K562 (cell line): ENCODE results near the gene ATXN7. TPM values are rescaled to one million over a fixed set of nuclear protein-coding genes. Genes with fewer than 3 reads are reported as not detected.

ENCODE experiments used
- ATAC-seq: fragments of 200-7000 bp; cut with Tn5 transposase; 3 replicates; pipeline ENCODE4 v1.9.1; 2020; ENCODE audit warnings: moderate library complexity
- BruUV-seq: library from RNA; stranded (reverse); fragments of 400-500 nt; replicated peaks from 2 replicates; lab custom pipeline; 2021; lab: Mats Ljungman, UMichigan
- CTCF ChIA-PET: fragments of 300-600 bp; formaldehyde crosslinking; extraction: SDS; loops from one replicate; lab custom pipeline; 2021; ENCODE audit warnings: low intra/inter-chr PET ratio; lab: Yijun Ruan, JAX
- POLR2A ChIA-PET: fragments of 300-600, 350-650 bp; sonication (Branson Sonifier 250); formaldehyde crosslinking; extraction: SDS; loops from one replicate; lab custom pipeline; 2021; ENCODE audit warnings: antibody characterized with exemption, inconsistent platforms; lab: Yijun Ruan, JAX
- DNase-seq, 4 experiments: peaks; one replicate each; pipeline versions ENCODE4 v3.0.0 to v3.0.0-alpha.2; 2011 to 2018; ENCODE audit warnings: low spot score in 3 of 4, mixed read lengths in 3 of 4; ENCODE audit errors: extremely low read depth in 1 of 4
- FAIRE-seq: peaks from 2 replicates; lab custom pipeline; 2011; peaks lifted over from hg19 to GRCh38; lab: Jason Lieb, UNC
- H2AFZ ChIP-seq: 2 replicates; pipeline ENCODE4 v1.6.0; 2011; ENCODE audit warnings: low read depth, low read length, control low read depth, inconsistent platforms
- H3K27ac ChIP-seq: fragments of 200-600 bp; 3 replicates; pipeline ENCODE4 v1.8.0; 2011; ENCODE audit warnings: low read depth, mild to moderate bottlenecking, control low read depth, inconsistent platforms, low read length, moderate library complexity, mixed read lengths; ENCODE audit errors: extremely low read depth
- H3K27me3 ChIP-seq, 2 experiments: fragments of 300-600 bp in 1 of 2; 2 replicates in 1 of 2; 3 replicates in 1 of 2; pipeline versions ENCODE4 v1.6.0 to v1.8.0; 2011; ENCODE audit warnings: inconsistent platforms in 2 of 2, low read length in 2 of 2, mild to moderate bottlenecking in 1 of 2, mixed read lengths in 1 of 2, moderate library complexity in 1 of 2; ENCODE audit not compliant: control insufficient read depth in 2 of 2, insufficient read depth in 2 of 2
- H3K36me3 ChIP-seq: fragments of 300-600 bp; 3 replicates; pipeline ENCODE4 v1.8.0; 2011; ENCODE audit warnings: mild to moderate bottlenecking, low read length, inconsistent platforms; ENCODE audit not compliant: control insufficient read depth, insufficient read depth
- H3K4me1 ChIP-seq, 2 experiments: fragments of 200-600 bp in 1 of 2; replicated peaks in 1 of 2; 2 replicates in 1 of 2; 3 replicates in 1 of 2; pipeline versions ENCODE4 v1.5.1 to v1.8.0; 2011; ENCODE audit warnings: inconsistent platforms in 2 of 2, low read length in 2 of 2, mild to moderate bottlenecking in 1 of 2, mixed read lengths in 1 of 2, moderate library complexity in 1 of 2; ENCODE audit not compliant: control insufficient read depth in 2 of 2, insufficient read depth in 2 of 2
- H3K4me2 ChIP-seq: 2 replicates; pipeline ENCODE4 v1.6.1; 2011; ENCODE audit warnings: low read length, control low read depth, inconsistent platforms, mixed read lengths; ENCODE audit not compliant: insufficient read depth
- H3K4me3 ChIP-seq: fragments of 200-600 bp; sonication (generic), shearing (Covaris generic); 2 replicates; pipeline ENCODE4 v1.5.1; 2016; ENCODE audit warnings: control low read depth, inconsistent platforms
- H3K79me2 ChIP-seq: fragments of 200-600 bp; 3 replicates; pipeline ENCODE4 v1.8.0; 2011; ENCODE audit warnings: low read length, inconsistent platforms; ENCODE audit not compliant: control insufficient read depth, insufficient read depth
- H3K9ac ChIP-seq, 2 experiments: 2 replicates each; pipeline versions ENCODE4 v1.6.0 to v1.6.1; 2011; ENCODE audit warnings: low read depth in 2 of 2, low read length in 2 of 2, control low read depth in 1 of 2, inconsistent platforms in 1 of 2, mild to moderate bottlenecking in 1 of 2, mixed read lengths in 1 of 2; ENCODE audit not compliant: insufficient read depth in 1 of 2
- H3K9me1 ChIP-seq: one replicate; pipeline ENCODE4 v1.6.0; 2011; ENCODE audit warnings: inconsistent platforms, mild to moderate bottlenecking, low read length, moderate library complexity; ENCODE audit not compliant: control insufficient read depth, insufficient read depth
- H3K9me3 ChIP-seq: replicated peaks from 2 replicates; pipeline ENCODE4 v1.5.1; 2011; ENCODE audit warnings: low read depth, low read length, inconsistent platforms; ENCODE audit not compliant: control insufficient read depth, insufficient read depth
- H4K20me1 ChIP-seq: replicated peaks from 2 replicates; pipeline ENCODE4 v1.6.1; 2011; ENCODE audit warnings: low read length, inconsistent platforms, mixed read lengths; ENCODE audit not compliant: control insufficient read depth, insufficient read depth
- ARID3B ChIP-seq: fragments of 250-450 bp; sonication (Bioruptor Pico); IDR thresholded peaks from 2 replicates; pipeline ENCODE4 v1.4.0; 2020; ENCODE audit warnings: borderline replicate concordance
- CBX5 ChIP-seq: IDR thresholded peaks from 2 replicates; pipeline ENCODE4 v1.6.1; 2014; ENCODE audit warnings: low read depth, borderline replicate concordance
- HBP1 ChIP-seq: fragments of 450-650 bp; formaldehyde crosslinking; IDR thresholded peaks from 2 replicates; pipeline ENCODE4 v1.4.0; 2022; ENCODE audit warnings: missing genetic modification characterization
- HDAC8 ChIP-seq: fragments of 450-650 bp; IDR thresholded peaks from 2 replicates; pipeline ENCODE4 v1.6.1; 2016; ENCODE audit warnings: mild to moderate bottlenecking, missing genetic modification characterization, moderate library complexity, missing compliant biosample characterization
- NEUROD1 ChIP-seq: fragments of 150-350 bp; IDR thresholded peaks from 2 replicates; pipeline ENCODE4 v1.6.1; 2014; ENCODE audit warnings: borderline replicate concordance, low read length, low read depth; ENCODE audit not compliant: partially characterized antibody
- POLR2B ChIP-seq: fragments of 450-650 bp; IDR thresholded peaks from 2 replicates; pipeline ENCODE4 v1.6.1; 2018; ENCODE audit warnings: low read depth; ENCODE audit not compliant: partially characterized antibody
- PREB ChIP-seq: sonication (generic); formaldehyde crosslinking; IDR thresholded peaks from 2 replicates; pipeline ENCODE4 v1.8.1; 2023; ENCODE audit warnings: mild to moderate bottlenecking, missing genetic modification reagents
- SOX6 ChIP-seq: fragments of 450-650 bp; IDR thresholded peaks from 2 replicates; pipeline ENCODE4 v1.6.1; 2014; ENCODE audit warnings: mild to moderate bottlenecking
- ZNF3 ChIP-seq: fragments of 250-450 bp; sonication (Bioruptor Pico); IDR thresholded peaks from 2 replicates; pipeline ENCODE4 v1.5.0; 2021; ENCODE audit warnings: mild to moderate bottlenecking, moderate library complexity
- WGBS: fragments of 100-300 bp; shearing (Covaris generic); methylation state at CpG from one replicate; pipeline ENCODE4 v1.1.6; 2016; ENCODE audit warnings: low coverage, mixed read lengths; ENCODE audit not compliant: insufficient coverage; ENCODE audit errors: missing lambda C conversion rate; 5-methylcytosine and 5-hydroxymethylcytosine counted together
- in situ Hi-C: fragments of 300-500 bp; cut with MboI; formaldehyde crosslinking; loops from 4 replicates; pipeline ENCODE4 v1.15.0; 2018; ENCODE audit warnings: inconsistent platforms, mixed read lengths
- intact Hi-C: fragments of 100-400 bp; cut with micrococcal nuclease; formaldehyde crosslinking; loops from 2 replicates; pipeline ENCODE4 v1.14.2; 2022
- polyA plus RNA-seq, 8 experiments: library from polyadenylated mRNA; depleted of rRNA in 4 of 8; stranded (reverse) in 5 of 8; unstranded in 3 of 8; fragments of >200 nt; fragmentation: Nextera tagmentation in 2 of 8; fragmentation: Illumina TruSeq in 1 of 8; extraction: Ambion mirVana in 2 of 8; extraction: Trizol in 1 of 8; gene quantifications; 2 replicates each; pipeline versions ENCODE4 v1.2.1 to v1.2.3, GENCODE V29; 2011 to 2014; ENCODE audit warnings: inconsistent platforms in 1 of 8, missing spikeins in 1 of 8
- total RNA-seq, 7 experiments: library from RNA; depleted of rRNA in 6 of 7; stranded (reverse); fragments of >200 nt in 6 of 7; fragmentation: Illumina TruSeq in 2 of 7; extraction: Trizol in 2 of 7; gene quantifications; 2 replicates each; pipeline versions ENCODE4 v1.2.1 to v1.2.3, GENCODE V29; 2011 to 2021; ENCODE audit warnings: low replicate concordance in 1 of 7
- TF ChIP-seq, protein P1 (sequence below): sonication (generic); formaldehyde crosslinking; IDR thresholded peaks from 2 replicates; pipeline ENCODE4 v1.9.0; 2022; ENCODE audit warnings: mild to moderate bottlenecking, missing genetic modification reagents

ATXN7 gene
- total and polyA plus RNA-seq, 9 of the 15 experiments (the other 6 are each of a cell fraction or from before 2014, with no cell fraction given), result 0.41 to 9.2 (median 6.7) TPM

DNA sequence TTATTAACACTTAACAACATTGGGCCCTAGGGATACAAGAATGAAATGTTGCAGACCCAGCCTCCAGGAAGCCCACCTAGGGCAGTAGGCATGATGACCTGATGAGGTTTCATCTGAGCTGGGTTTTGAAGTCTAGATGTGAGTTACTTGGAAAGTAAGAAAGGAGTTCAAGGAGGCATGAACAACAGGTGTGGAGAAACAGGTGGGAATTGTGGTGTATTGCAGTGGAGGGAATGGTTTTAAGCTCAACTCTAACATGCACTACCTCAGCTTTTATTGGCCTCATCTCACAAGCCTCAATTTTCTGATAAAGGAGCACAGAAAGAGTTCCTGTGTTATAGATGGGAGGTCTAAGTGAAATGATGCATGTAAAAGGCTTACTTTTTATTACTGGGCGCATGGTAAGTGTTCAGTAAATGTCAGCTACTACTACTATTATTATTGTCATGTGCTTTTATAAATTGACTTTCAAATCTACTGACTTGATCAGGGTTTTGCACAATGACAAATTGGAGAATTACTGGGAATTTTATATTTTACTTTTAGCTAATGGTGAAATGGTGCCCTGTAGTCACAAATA is 29.2 kb downstream of the ATXN7 start:
- no peaks in the 10 kb centered on the region for H4K20me1 ChIP-seq
- POLR2A ChIA-PET, result interaction anchor here (0.6 kb wide), 1 partner anchor 1650 kb away, joined by 3 read pairs; no protein-coding TSS in a partner anchor
- no peak for FAIRE-seq
- DNase-seq, result no peak
- no TSS peak for BruUV-seq
- WGBS, result 93% methylated on average over 1 of the region's 1 CpG
- H3K36me3 ChIP-seq, result no peaks in the 10 kb centered on the region
- H2AFZ ChIP-seq, result no peak overlapping the region
- H3K4me1 ChIP-seq, result peaks cover 0 to 4% of the 10 kb centered on the region in 2 experiments; a peak in 2 of 5 replicates
- in situ Hi-C loops (no loop called here), intact Hi-C loops (no loop called here)
- ATAC-seq, result no peak
- no peak overlapping the region for H3K4me2 ChIP-seq
- no peak overlapping the region for H3K4me3 ChIP-seq
- H3K9ac ChIP-seq, result no peak overlapping the region
- H3K79me2 ChIP-seq, result peaks cover 1% of the 10 kb centered on the region; the same call in 1 of the 3 replicates
- H3K9me1 ChIP-seq, result no peaks in the 10 kb centered on the region
- no peak overlapping the region for H3K27ac ChIP-seq
- H3K9me3 ChIP-seq, result no peaks in the 10 kb centered on the region
- H3K27me3 ChIP-seq, result no peaks in the 10 kb centered on the region
- CTCF ChIA-PET, result no interaction called here
- TF ChIP-seq ZNF3 (CRISPR knock-in tag) (no peak), HDAC8 (tag) (no peak), ARID3B (CRISPR knock-in tag) (no peak), POLR2B (no peak), NEUROD1 (no peak), HBP1 (CRISPR knock-in tag) (no peak), SOX6 (no peak), CBX5 (no peak), PREB (no peak)
- TF ChIP-seq, protein P1, sequence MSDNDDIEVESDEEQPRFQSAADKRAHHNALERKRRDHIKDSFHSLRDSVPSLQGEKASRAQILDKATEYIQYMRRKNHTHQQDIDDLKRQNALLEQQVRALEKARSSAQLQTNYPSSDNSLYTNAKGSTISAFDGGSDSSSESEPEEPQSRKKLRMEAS (CRISPR knock-in tag), result no peak
